NCI-H345 treated with DMSO at 0.1 percent for 48 hours (cell line): ENCODE results near the gene GSS.

Experiments used
- DNase-seq: peaks from one replicate; lab custom pipeline; 2025; ENCODE audit not compliant: unreplicated experiment; lab: John Stamatoyannopoulos, UW

Gene GSS

DNA sequence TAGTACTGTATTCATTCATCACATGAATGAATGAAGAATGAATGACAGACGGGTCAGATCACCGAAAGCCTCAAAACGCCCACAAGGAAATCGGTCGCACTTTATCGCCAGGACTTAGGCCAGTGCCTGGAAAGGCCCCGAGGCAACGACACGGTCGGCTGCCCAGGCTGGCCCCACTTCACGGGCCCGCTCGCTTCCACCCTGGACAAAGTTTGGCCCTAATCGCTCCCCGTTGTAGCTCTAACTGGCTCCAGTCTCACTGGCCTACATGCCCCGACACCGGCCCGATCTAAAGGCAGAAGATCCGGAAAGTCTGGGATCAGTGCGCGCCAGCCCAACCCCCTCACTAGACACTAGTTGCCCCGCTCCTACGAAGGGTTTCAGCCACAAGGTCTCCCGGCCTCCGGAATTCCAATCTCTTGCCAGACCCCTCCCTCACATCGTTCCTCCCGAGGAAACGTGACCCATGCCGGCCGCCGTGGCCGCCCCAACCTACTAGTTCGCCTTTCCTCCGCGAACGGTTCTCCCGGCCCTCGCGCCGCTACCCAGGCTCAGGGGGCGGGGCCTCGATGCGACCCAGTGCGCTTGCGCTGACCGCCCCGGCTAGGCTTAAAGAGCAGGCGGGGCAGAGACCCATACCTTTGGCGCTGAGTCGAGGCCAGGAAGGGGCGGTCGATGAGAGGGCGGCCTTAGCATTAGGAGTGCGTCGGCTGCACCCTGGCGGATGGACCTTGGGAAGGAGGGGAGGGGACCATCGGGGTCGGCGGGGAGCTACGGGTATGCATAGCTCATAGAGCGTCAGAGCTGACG, at the start of gene GSS, which contains the start of gene MYH7B:
GSS (minus strand) TSS at position 576 of the 810 bp plus-strand sequence. CDS start 3,954 bp downstream, outside the sequence.
MYH7B (plus strand) TSS at position 638 of the 810 bp plus-strand sequence. CDS start 22,138 bp downstream, outside the sequence.
- DNase-seq: peak; percentile 95

DNA sequence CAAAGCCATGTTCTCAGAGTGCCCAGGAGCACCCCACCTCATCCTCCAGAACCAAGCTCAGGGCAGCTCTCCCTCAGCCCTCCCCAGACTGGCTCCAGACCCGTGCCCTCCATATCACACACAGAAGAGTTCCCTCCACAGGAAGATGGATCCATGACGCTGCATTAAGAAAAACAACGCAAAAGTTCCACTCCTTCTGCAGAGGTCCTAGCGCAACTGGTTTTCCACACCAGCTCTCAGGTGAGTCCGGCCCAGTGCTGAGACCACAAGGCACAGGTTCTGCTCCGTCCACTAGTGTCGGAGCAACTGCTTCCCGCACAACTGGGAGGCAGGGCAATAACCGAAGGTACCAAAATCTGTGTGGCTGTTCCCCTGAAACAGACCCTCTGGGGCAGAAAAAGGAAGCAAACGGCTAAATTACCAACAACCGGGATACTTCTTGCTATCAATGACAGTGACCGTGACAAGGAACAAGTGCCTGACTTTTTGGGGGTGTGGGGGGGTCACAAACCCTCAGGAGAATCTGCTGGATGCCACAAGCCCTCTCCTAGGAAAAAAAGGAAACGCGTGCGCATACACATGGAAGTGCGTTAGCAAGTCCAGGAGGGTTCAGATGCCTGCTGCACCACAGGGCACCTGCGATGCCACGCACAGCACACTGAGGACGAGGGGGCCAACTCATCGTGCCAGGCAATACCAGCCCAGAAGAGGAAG, 49.3 kb upstream of the GSS start:
- no peak for DNase-seq

GRCh38 chr20:35004051-35004725, 48.6 kb upstream of the GSS start:
- DNase-seq: no peak

DNA sequence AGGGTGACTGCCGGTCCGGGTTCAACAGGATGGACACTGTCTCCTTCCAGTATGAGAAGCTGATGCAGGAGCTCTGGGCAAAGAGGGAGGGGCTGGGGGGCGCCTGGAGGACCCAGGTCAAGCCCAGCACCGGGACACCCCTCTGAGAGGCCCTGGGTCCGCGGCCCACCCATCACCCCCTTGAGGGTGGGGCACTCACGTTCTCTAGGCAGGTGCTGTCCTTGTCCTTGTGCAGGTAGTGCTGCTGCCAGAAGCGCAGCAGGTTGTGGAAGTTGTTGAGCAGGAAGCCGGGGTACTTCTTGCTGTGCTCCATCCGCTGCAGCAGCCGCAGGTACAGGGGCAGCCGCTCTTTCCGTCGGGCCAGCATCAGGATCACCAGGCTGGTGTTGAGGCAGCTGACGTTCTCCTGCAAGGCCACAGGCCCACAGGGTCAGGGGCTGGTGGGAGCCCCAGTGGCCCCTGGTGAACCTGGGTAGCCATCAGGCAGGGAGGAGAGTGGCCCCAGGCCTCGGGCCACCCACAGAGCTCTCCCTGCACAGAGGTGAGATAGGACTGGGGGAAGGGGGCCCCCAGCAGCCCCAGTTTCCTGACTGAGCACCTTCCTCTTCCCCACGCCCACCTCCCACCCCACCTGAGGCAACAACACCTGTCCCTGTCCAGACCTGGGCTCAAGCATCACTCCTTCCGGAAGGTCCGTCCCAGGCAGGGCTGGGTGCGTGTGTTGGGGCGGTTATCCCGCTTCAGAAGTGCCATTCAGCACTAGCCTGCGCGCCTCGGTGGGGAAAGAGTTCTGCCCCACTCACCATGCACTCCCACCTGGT, 47.8 kb upstream of the GSS start:
- no peak for DNase-seq

- no peak for DNase-seq
Observed at GRCh38 chr20:35002426-35003210, 47.0 kb upstream of the GSS start.

DNA sequence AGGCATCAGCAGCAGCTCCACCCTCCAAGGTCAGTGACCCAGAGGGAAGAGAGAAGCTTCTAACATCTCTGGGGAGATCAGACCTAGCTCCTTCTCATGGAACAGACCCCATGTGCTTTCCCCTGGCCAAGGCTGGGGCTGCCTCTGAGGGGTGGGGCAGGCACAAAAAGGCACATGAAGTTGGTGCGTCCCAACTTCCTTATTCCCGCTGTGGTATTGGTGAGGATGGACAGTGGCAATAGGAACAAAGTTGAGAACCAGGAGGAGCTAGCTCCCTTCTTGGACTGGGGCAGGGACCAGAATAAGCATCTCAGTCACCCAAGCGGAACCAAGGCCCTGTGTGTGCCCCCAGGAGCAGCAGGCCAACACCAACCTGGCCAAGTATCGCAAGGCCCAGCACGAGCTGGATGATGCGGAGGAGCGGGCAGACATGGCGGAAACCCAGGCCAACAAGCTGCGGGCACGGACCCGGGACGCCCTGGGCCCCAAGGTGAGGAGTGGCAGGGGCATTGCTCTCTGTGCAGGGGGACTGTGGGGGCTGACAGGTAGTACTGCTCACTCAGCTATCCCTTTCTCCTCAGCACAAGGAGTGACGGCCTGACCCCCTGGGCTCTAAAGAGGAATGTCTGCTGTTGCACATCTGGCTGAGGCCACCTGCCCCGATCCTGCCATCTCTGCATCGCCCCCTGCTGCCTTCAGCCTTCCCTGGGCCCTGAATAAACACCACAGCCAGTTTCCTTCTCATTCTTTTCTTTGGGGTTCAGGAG, 46.2 kb upstream of the GSS start:
- DNase-seq: no peak

GRCh38 chr20:35000922-35001595, 45.5 kb upstream of the GSS start:
- DNase-seq: no peak

- peak; percentile 4 for DNase-seq
Observed at GRCh38 chr20:35000311-35000921, 44.8 kb upstream of the GSS start.

DNA sequence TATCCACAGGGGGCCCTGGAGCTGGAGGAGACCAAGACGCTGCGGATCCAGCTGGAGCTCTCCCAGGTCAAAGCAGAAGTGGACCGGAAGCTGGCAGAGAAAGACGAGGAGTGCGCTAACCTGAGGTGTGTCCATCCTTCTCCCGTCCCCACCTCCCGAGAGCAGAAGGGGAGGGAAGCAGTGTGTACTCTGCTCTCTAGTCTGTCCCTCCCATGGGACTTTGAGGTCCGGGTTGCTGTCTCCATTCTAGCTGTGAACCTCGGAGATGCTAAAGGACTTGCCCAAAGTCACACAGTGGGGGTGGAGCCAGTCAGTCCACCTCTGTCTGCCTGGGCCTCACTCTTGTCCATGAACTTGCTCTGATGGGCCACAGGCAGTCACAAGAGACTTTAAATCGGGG, 44.2 kb upstream of the GSS start:
- no peak for DNase-seq

DNA sequence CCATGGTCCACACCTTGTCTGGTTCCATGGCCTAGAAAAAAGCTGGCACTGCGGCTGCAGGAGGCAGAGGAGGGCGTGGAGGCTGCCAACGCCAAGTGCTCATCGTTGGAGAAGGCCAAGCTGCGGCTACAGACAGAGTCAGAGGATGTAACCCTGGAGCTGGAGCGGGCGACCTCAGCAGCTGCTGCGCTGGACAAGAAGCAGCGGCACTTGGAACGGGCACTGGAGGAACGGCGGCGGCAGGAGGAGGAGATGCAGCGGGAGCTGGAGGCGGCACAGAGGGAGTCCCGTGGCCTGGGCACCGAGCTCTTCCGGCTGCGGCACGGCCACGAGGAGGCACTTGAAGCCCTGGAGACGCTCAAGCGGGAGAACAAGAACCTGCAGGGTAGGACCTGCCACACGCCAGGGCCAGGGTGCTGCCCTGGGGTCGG, 43.4 kb upstream of the GSS start:
- DNase-seq: no peak

GRCh38 chr20:34998331-34998950, 42.8 kb upstream of the GSS start:
- DNase-seq: no peak

GRCh38 chr20:34997774-34998173, 42.2 kb upstream of the GSS start:
- no peak for DNase-seq

GRCh38 chr20:34997131-34997561, 41.5 kb upstream of the GSS start:
- no peak for DNase-seq

- no peak for DNase-seq
Observed at GRCh38 chr20:34996243-34997028, 40.8 kb upstream of the GSS start.

DNA sequence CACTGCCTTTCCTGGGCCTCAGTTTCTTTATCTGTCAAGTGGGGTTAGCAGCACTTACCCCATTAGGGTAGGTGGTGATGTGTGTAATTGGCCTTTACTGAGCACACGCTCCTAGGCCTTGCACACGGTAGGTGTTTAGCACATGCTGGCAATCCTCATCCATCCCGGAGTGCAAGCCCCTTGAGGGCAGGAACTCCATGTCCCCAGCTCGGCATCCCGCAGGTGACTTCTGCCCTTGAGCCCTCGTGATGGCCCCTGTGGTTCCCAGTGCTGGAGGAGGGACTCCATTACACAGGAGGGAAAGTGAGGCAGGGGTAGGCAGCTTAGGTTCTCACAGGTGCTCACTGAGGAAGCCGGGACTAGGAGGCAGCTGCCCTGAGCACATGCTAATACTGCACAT, 40.1 kb upstream of the GSS start:
- DNase-seq: no peak

DNA sequence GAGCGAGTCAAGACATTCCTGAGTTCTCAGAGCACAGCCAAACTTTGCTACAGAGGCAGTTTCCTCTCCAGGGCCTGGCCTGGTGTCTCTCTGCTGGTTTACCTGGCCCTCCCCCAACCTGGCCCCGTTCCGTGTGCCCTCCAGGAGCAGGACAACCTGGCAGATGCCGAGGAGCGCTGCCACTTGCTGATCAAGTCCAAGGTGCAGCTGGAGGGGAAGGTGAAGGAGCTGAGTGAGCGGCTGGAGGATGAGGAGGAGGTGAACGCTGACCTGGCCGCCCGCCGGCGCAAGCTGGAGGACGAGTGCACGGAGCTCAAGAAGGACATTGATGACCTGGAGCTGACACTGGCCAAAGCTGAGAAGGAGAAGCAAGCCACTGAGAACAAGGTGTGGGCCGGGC, 39.6 kb upstream of the GSS start:
- DNase-seq: no peak

DNA sequence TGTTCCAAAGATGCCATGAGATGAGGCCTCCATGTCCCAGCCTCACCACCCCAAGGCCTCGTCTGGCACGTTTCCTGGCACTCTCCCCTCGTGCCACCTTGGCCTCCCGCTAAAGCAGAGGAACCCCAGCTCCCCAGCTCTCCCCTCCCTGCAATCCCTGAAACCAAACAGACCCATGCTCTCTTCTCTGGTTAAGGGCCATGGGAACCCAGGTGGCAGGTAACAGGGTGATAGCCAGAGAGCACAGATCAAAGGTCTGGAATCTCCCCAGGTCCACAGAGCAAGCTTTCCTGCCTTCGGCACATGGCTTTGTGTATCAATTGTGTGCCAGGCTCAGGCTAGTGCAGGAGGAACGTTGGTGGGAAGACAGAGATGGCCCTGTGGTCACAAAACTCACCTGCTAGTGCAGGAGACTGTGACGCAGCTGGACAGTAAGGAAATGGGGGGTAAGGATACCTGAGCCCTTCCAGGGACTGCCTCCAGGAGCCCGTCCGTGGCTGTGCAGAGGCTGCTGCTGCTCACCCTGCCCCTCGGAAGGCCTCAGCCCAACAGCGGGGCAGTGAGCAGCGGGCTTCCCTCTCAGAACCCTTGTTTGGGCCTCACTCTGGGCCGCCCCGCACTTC, 39.0 kb upstream of the GSS start:
- DNase-seq: no peak
